IPS-15b (cell line): Measurements from ENCODE around the gene NEU1.
"Not testable (repeated sequence)": the region's sequence is repeated elsewhere in the genome, so short reads cannot be mapped to it uniquely, and the experiment has no call there.

ENCODE experiments used
- H3K27me3 ChIP-seq: one replicate; pipeline ENCODE4 v1.6.1; 2013; ENCODE audit warnings: low read length; ENCODE audit not compliant: control insufficient read depth, insufficient read depth
- H3K36me3 ChIP-seq: one replicate; pipeline ENCODE4 v1.6.1; 2013; ENCODE audit warnings: low read length; ENCODE audit not compliant: control insufficient read depth, insufficient read depth
- H3K4me1 ChIP-seq: one replicate; pipeline ENCODE4 v1.6.1; 2013; ENCODE audit warnings: mild to moderate bottlenecking, low read length; ENCODE audit not compliant: control insufficient read depth, insufficient read depth
- H3K4me3 ChIP-seq: one replicate; pipeline ENCODE4 v1.5.1; 2013; ENCODE audit warnings: low read depth, low read length
- H3K9ac ChIP-seq: one replicate; pipeline ENCODE4 v1.6.1; 2013; ENCODE audit warnings: low read depth, mild to moderate bottlenecking, low read length
- H3K9me3 ChIP-seq: one replicate; pipeline ENCODE4 v1.6.1; 2013; ENCODE audit warnings: mild to moderate bottlenecking, low read length; ENCODE audit not compliant: control insufficient read depth, insufficient read depth

NEU1 gene

DNA sequence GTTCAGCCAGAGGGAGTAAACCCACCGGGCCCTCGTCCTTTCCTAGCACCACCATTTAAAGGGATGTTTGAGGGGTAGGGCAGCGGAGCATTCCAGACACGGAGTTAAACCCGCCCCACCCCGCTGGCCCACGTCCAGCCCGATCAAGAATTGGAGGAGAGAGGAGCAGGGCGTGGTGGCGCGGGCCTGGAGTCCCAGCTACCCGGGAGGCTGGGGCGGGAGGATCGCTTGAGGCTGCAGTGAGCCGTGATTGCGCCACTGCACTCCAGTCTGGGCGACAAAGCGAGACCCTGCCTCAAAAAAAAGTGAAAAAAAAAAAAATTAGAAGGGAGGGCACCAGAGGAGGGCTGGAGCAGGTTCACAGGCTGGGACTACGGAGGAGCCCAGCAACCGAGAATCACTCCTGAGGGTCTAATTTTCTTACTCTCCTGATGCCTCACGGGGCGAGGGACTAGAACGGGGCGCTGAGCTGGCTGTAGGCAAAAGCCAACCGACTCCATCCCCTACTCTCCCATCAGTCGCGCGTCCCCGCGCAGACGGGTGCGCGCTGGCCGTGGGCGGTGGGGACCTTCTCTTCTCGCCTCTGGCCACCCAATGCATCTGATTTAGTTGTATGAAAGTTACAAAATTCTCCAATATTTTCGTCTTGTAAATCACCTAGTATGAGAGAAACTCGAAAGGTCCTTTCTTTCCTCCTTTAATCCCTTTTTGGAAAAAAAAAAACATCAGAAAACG, 41.2 kb downstream of the NEU1 start:
- Histone ChIP-seq H3K9me3 (no peaks in the 10 kb centered on the region), H3K4me3 (peak overlapping the region; percentile 77), H3K4me1 (peaks cover 4% of the 10 kb centered on the region), H3K36me3 (no peaks in the 10 kb centered on the region), H3K9ac (peak overlapping the region; percentile 56), H3K27me3 (no peaks in the 10 kb centered on the region)

GRCh38 chr6:31820399-31820798, 42.2 kb downstream of the NEU1 start:
- H3K4me3 ChIP-seq, H3K9ac ChIP-seq, H3K36me3 ChIP-seq, H3K9me3 ChIP-seq, H3K4me1 ChIP-seq, H3K27me3 ChIP-seq: not testable (repeated sequence)

GRCh38 chr6:31819871-31820299, 42.7 kb downstream of the NEU1 start:
- peaks cover 4% of the 10 kb centered on the region for H3K4me1 ChIP-seq
- H3K9me3 ChIP-seq: no peaks in the 10 kb centered on the region
- H3K27me3 ChIP-seq: no peaks in the 10 kb centered on the region
- H3K9ac ChIP-seq: no peak overlapping the region
- no peak overlapping the region for H3K4me3 ChIP-seq
- no peaks in the 10 kb centered on the region for H3K36me3 ChIP-seq

GRCh38 chr6:31817929-31818511, 44.6 kb downstream of the NEU1 start:
- H3K36me3 ChIP-seq, H3K9ac ChIP-seq, H3K9me3 ChIP-seq, H3K27me3 ChIP-seq, H3K4me1 ChIP-seq: not testable (repeated sequence)
- peak overlapping the region; percentile 14 for H3K4me3 ChIP-seq

DNA sequence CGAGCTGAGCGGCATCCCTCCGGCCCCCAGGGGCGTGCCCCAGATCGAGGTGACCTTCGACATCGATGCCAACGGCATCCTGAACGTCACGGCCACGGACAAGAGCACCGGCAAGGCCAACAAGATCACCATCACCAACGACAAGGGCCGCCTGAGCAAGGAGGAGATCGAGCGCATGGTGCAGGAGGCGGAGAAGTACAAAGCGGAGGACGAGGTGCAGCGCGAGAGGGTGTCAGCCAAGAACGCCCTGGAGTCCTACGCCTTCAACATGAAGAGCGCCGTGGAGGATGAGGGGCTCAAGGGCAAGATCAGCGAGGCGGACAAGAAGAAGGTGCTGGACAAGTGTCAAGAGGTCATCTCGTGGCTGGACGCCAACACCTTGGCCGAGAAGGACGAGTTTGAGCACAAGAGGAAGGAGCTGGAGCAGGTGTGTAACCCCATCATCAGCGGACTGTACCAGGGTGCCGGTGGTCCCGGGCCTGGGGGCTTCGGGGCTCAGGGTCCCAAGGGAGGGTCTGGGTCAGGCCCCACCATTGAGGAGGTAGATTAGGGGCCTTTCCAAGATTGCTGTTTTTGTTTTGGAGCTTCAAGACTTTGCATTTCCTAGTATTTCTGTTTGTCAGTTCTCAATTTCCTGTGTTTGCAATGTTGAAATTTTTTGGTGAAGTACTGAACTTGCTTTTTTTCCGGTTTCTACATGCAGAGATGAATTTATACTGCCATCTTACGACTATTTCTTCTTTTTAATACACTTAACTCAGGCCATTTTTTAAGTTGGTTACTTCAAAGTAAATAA, 45.3 kb downstream of the NEU1 start:
- not testable (repeated sequence) for H3K9ac ChIP-seq, H3K4me1 ChIP-seq, H3K9me3 ChIP-seq, H3K36me3 ChIP-seq, H3K27me3 ChIP-seq
- H3K4me3 ChIP-seq: peak overlapping the region; percentile 14

DNA sequence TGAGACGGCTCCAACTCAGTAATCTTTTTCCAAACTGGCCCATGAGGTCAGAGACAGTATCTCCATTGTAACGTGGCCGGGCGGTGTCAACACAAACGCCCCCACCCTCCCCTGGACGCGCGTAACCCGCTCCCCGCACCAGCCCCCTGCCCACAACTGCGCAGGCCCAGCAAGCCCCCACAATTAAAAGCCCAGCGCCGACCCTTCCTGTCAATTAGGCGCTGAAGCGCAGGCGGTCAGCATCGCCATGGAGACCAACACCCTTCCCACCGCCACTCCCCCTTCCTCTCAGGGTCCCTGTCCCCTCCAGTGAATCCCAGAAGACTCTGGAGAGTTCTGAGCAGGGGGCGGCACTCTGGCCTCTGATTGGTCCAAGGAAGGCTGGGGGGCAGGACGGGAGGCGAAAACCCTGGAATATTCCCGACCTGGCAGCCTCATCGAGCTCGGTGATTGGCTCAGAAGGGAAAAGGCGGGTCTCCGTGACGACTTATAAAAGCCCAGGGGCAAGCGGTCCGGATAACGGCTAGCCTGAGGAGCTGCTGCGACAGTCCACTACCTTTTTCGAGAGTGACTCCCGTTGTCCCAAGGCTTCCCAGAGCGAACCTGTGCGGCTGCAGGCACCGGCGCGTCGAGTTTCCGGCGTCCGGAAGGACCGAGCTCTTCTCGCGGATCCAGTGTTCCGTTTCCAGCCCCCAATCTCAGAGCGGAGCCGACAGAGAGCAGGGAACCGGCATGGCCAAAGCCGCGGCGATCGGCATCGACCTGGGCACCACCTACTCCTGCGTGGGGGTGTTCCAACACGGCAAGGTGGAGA, 47.4 kb downstream of the NEU1 start, which contains the start of the genes HSPA1A and HSPA1L:
Gene HSPA1A, plus strand, starts transcription at position 519 of the 814 bp plus-strand sequence. Its CDS starts 214 bp downstream, at position 733.
Gene HSPA1L, minus strand, starts transcription at position 259 of the 814 bp plus-strand sequence. CDS start 3,311 bp downstream, outside the sequence.
- Histone ChIP-seq H3K4me1 (no peaks in the 10 kb centered on the region), H3K9me3 (no peaks in the 10 kb centered on the region), H3K36me3 (no peaks in the 10 kb centered on the region), H3K27me3 (no peaks in the 10 kb centered on the region), H3K4me3 (peak within 1 kb of the TSS; percentile 75), H3K9ac (peak within 1 kb of the TSS; percentile 47)

DNA sequence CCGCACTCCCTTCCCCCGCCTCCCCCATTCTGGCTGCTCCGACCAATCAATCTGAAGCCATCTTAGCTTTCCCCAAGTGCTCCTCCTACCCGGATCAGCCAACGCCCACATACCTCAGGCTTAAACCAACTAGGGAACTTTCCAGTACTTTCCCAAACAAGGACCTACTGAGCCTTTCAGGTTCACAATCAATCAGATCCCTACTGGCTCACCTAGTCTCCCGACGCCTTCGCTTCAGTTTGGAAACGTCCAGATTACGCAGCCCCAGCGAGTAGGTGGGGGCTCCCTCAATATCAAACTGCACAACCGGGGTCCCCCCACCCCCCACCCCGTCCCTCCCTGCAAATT, 48.0 kb downstream of the NEU1 start:
- peak overlapping the region; percentile 51 for H3K4me3 ChIP-seq
- no peaks in the 10 kb centered on the region for H3K27me3 ChIP-seq
- no peak overlapping the region for H3K9ac ChIP-seq
- no peaks in the 10 kb centered on the region for H3K4me1 ChIP-seq
- H3K9me3 ChIP-seq: no peaks in the 10 kb centered on the region
- no peaks in the 10 kb centered on the region for H3K36me3 ChIP-seq

DNA sequence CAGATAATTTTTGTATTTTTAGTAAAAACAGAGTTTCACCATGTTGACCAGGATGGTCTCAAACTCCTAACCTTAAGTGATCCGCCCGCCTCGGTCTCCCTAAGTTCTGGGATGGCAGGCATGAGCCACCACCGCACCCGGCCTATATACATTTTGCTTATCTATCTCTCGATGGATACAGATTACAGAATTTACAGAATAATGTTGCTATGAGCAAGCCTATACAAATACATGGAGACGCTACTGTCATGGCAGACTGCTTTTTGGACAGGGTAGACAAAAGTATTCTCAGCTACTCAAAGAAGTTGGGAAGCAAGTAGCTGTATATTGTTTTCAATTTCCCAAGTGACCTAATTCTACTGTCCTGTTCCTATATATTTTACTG, 49.2 kb downstream of the NEU1 start:
- Histone ChIP-seq H3K36me3 (no peaks in the 10 kb centered on the region), H3K9ac (no peak overlapping the region), H3K27me3 (no peaks in the 10 kb centered on the region), H3K4me3 (peak overlapping the region; percentile 43), H3K9me3 (no peaks in the 10 kb centered on the region), H3K4me1 (no peaks in the 10 kb centered on the region)

- Histone ChIP-seq H3K9ac (no peak overlapping the region), H3K9me3 (no peaks in the 10 kb centered on the region), H3K36me3 (no peaks in the 10 kb centered on the region), H3K4me3 (no peak overlapping the region), H3K27me3 (no peaks in the 10 kb centered on the region), H3K4me1 (no peaks in the 10 kb centered on the region)
Observed at GRCh38 chr6:31811645-31812044, 51.0 kb downstream of the NEU1 start.

DNA sequence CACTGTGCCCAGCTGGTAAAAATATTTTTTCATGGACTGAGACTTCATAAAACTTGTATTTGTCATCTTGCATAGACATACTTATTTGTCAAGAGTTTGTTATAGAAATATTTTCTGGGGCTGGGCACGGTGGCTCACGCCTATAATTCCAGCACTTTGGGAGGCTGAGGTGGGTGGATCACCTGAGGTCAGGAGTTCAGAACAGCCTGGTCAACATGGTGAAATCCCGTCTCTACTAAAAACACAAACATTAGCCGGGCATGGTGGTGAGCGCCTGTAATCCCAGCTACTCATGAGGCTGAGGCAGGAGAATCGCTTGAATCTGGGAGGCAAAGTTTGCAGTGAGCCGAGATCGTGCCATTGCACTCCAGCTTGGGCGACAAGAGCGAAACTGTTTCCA, 54.0 kb downstream of the NEU1 start:
- H3K36me3 ChIP-seq, H3K4me3 ChIP-seq, H3K4me1 ChIP-seq, H3K9ac ChIP-seq, H3K9me3 ChIP-seq, H3K27me3 ChIP-seq: not testable (repeated sequence)
